HG03108 (cell line): Measurements from ENCODE around the gene MRPL36.

Source experiments
- ATAC-seq: cut with Tn5 transposase; IDR thresholded peaks from one replicate; pipeline ENCODE4 v1.9.1; 2021; ENCODE audit warnings: moderate library complexity; ENCODE audit not compliant: unreplicated experiment

Gene MRPL36

GRCh38 chr5:1765880-1766235, 33.8 kb downstream of the MRPL36 start:
- ATAC-seq, result no peak

GRCh38 chr5:1765141-1765879, 34.3 kb downstream of the MRPL36 start:
- no peak for ATAC-seq

DNA sequence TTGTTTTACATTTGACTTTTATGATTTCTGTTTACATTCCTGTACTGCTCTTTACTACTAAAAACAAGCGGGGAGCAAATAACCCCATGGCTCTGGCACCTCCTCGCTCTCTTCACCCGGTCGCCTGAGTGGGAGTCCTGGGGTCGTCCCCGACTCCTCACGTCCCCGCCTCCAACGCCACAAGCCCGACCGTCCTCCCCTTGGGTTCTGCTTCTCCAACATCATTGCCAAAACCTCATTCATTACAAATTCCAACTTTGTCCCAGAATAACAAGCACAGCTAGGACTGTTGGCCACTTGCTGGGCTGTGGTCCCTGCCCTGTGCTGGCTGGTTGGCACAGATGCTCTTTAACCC, 35.1 kb downstream of the MRPL36 start:
- no peak for ATAC-seq

- no peak for ATAC-seq
Observed at GRCh38 chr5:1763960-1764605, 35.6 kb downstream of the MRPL36 start.

DNA sequence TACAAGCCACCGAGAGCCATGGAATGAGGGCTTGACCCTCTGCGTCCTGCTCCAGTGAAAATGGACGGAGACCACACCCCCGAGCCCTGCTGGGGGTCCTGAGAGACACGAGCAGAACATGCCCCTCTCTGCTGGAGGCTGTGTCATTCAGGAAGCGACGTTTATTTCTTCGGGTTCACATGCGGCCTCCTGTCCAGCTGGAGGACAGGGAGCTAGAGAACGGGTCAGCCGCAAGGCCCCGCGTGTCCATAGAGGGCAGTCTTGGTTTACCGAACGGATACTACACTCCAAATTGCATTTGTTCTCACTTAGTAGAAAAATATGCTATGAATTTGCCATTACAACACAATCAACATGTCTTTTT, 36.1 kb downstream of the MRPL36 start:
- ATAC-seq, result no peak

- no peak for ATAC-seq
Observed at GRCh38 chr5:1762883-1763547, 36.6 kb downstream of the MRPL36 start.

- no peak for ATAC-seq
Observed at GRCh38 chr5:1762121-1762882, 37.3 kb downstream of the MRPL36 start.

DNA sequence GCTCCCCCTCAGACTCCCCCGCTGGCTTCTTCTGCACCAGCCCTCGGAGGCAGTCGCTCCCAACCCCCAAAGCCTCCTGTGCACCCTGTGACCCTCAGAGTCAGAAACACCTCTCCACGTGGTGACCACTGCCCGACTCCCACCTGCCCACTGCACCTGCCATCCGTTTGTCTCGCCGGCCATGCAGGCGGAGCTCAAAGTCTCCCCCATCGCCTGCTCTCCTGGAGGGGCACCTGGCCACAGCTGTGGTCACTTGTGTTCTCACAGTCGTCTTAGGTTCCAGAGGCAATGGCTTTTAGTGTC, 38.2 kb downstream of the MRPL36 start:
- ATAC-seq, result no peak

- ATAC-seq, result no peak
Observed at GRCh38 chr5:1760656-1761452, 38.8 kb downstream of the MRPL36 start.

GRCh38 chr5:1760231-1760630, 39.4 kb downstream of the MRPL36 start:
- ATAC-seq, result no peak

GRCh38 chr5:1759378-1759970, 40.2 kb downstream of the MRPL36 start:
- no peak for ATAC-seq

GRCh38 chr5:1758574-1758973, 41.1 kb downstream of the MRPL36 start:
- no peak for ATAC-seq

DNA sequence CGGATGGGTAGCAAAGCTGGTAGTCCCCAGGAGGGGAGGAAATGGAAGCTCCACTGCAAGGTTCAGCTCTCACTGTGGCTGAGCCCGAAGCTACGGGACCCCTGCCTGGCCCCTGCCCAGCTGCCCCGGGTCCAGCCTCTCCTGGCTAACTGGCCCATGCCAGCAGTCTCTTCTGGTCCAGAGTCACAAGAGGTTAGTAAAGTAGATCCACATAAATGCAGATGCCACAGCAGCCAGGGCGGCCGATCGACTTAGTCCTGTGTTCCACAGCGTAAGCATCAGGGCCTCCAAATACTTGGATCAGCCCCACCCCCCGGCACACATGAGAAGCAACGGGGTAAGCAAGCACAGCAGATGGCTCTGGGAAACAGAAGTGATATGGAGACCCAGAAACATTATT, 42.1 kb downstream of the MRPL36 start:
- ATAC-seq, result no peak

DNA sequence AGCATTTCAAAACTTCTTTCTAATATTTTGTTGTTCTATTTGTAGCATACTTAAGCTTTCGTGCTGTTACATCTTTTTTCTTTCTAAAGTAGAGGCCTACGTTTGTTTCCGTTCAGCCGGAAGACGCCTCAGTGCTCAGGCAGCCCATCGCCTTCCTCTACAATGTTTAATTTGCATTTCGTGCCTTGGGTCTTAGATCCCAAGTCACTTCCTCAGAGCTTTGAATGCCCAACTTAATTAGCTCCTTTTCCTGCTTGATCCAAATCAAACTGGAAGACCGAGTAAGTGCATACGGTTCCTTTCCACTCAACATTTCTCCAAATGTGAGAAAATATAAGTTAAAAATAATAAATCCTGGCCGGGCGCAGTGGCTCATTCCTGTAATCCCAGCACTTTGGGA, 43.2 kb downstream of the MRPL36 start:
- ATAC-seq, result no peak

DNA sequence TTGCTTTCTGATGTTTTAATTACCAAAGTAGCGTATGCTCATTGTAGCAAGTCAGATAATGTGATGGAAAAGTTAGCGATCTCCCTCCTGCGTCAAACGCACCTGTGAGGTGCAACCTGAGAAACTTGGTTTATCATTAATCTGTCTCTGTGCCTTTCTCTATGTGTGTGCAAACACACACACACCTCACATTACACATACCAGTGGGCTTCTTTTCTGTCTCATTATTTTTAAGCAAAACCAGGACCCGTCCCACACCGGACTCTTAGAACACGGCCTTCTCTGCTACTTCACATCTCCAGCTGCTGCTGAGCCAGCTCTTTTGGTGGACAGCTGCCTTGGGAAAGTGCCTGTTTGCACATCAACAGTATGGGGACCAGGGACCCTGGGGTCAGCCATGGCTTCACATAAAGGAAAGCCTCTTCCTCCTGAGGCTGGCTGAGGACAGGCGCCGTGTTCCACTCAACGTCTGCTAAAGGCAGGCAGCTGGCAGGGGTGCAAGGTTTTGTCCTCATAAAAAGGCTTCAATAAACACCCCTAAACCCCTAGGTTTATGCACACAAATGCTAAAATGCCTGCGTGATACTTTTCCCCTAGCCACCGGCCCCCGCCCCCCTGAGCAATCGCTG, 44.2 kb downstream of the MRPL36 start:
- ATAC-seq, result no peak

- ATAC-seq, result no peak
Observed at GRCh38 chr5:1754531-1755220, 45.0 kb downstream of the MRPL36 start.

- no peak for ATAC-seq
Observed at GRCh38 chr5:1753490-1753889, 46.1 kb downstream of the MRPL36 start.

GRCh38 chr5:1752881-1753280, 46.8 kb downstream of the MRPL36 start:
- no peak for ATAC-seq
